WTC11 (cell line): ENCODE results near the gene BORCS6. TPM values are rescaled to one million over a fixed set of nuclear protein-coding genes. Genes with fewer than 3 reads are reported as not detected.

Experiments used
- ATAC-seq: fragments of 200-7000 bp; cut with Tn5 transposase; 2 replicates; pipeline ENCODE4 v1.10.0; 2021; ENCODE audit warnings: mild to moderate bottlenecking, moderate library complexity
- CTCF ChIA-PET: fragments of 300-600 bp; sonication (Branson Sonifier 250); formaldehyde crosslinking; loops from one replicate; lab custom pipeline; 2021; ENCODE audit warnings: antibody characterized with exemption; lab: Charles Lee
- POLR2A ChIA-PET: fragments of 350-600 bp; sonication (Branson Sonifier 250); formaldehyde crosslinking; loops from one replicate; lab custom pipeline; 2021; ENCODE audit warnings: antibody characterized with exemption; lab: Charles Lee
- DNase-seq: peaks from one replicate; pipeline ENCODE4 v3.0.0; 2021; ENCODE audit warnings: low spot score
- H3K27ac Mint-ChIP-seq: 2 replicates; pipeline ENCODE4 v1.8.0; 2021; ENCODE audit warnings: mixed read lengths
- H3K27me3 Mint-ChIP-seq: 2 replicates; pipeline ENCODE4 v1.8.0; 2021; ENCODE audit warnings: low read depth, mild to moderate bottlenecking, moderate library complexity, mixed read lengths
- H3K36me3 Mint-ChIP-seq: 2 replicates; pipeline ENCODE4 v1.8.0; 2021; ENCODE audit warnings: mixed read lengths
- H3K4me1 Mint-ChIP-seq: 2 replicates; pipeline ENCODE4 v1.8.0; 2022; ENCODE audit warnings: mixed read lengths
- H3K4me3 Mint-ChIP-seq: 2 replicates; pipeline ENCODE4 v1.8.0; 2021; ENCODE audit warnings: mild to moderate bottlenecking, moderate library complexity, mixed read lengths
- H3K9me3 Mint-ChIP-seq: 2 replicates; pipeline ENCODE4 v1.8.0; 2021; ENCODE audit warnings: mixed read lengths
- ATF1 ChIP-seq: sonication (generic); formaldehyde crosslinking; IDR thresholded peaks from 2 replicates; pipeline ENCODE4 v1.8.1; 2023; ENCODE audit warnings: mild to moderate bottlenecking, moderate library complexity, missing genetic modification reagents
- CREM ChIP-seq: sonication (generic); formaldehyde crosslinking; IDR thresholded peaks from 2 replicates; pipeline ENCODE4 v1.8.1; 2022; ENCODE audit warnings: mild to moderate bottlenecking, missing genetic modification reagents, moderate library complexity
- EMX1 ChIP-seq: fragments of 250-450 bp; sonication (Bioruptor Pico); IDR thresholded peaks from 2 replicates; pipeline ENCODE4 v1.8.0; 2021; ENCODE audit warnings: mild to moderate bottlenecking
- FOXK1 ChIP-seq: sonication (generic); formaldehyde crosslinking; IDR thresholded peaks from 2 replicates; pipeline ENCODE4 v1.8.0; 2022; ENCODE audit warnings: mild to moderate bottlenecking, moderate library complexity, missing genetic modification reagents
- IRF2 ChIP-seq: sonication (generic); formaldehyde crosslinking; IDR thresholded peaks from 2 replicates; pipeline ENCODE4 v1.8.0; 2022; ENCODE audit warnings: low read depth, missing genetic modification reagents, borderline replicate concordance
- JUN ChIP-seq: sonication (generic); formaldehyde crosslinking; IDR thresholded peaks from 2 replicates; pipeline ENCODE4 v1.8.0; 2023; ENCODE audit warnings: mild to moderate bottlenecking, missing genetic modification reagents
- PRRX2 ChIP-seq: fragments of 250-450 bp; sonication (Bioruptor Pico); IDR thresholded peaks from 2 replicates; pipeline ENCODE4 v1.8.0; 2021; ENCODE audit warnings: mild to moderate bottlenecking
- TCF7 ChIP-seq: sonication (generic); formaldehyde crosslinking; IDR thresholded peaks from 2 replicates; pipeline ENCODE4 v1.8.0; 2022; ENCODE audit warnings: mild to moderate bottlenecking, low read depth, missing genetic modification reagents, moderate library complexity
- TEAD1 ChIP-seq: sonication (generic); formaldehyde crosslinking; IDR thresholded peaks from 2 replicates; pipeline ENCODE4 v1.8.0; 2022; ENCODE audit warnings: mild to moderate bottlenecking, missing genetic modification reagents
- ZNF121 ChIP-seq: sonication (generic); formaldehyde crosslinking; IDR thresholded peaks from 2 replicates; pipeline ENCODE4 v1.8.0; 2023; ENCODE audit warnings: missing genetic modification reagents
- ZNF219 ChIP-seq: sonication (generic); formaldehyde crosslinking; IDR thresholded peaks from 2 replicates; pipeline ENCODE4 v1.8.0; 2023; ENCODE audit warnings: missing genetic modification reagents, mild to moderate bottlenecking, borderline replicate concordance
- ZNF317 ChIP-seq: sonication (generic); formaldehyde crosslinking; IDR thresholded peaks from 2 replicates; pipeline ENCODE4 v1.8.1; 2023; ENCODE audit warnings: low read depth, mild to moderate bottlenecking, moderate library complexity, missing genetic modification reagents, borderline replicate concordance
- total RNA-seq: library from RNA; stranded (reverse); gene quantifications from 3 replicates; pipeline ENCODE4 v1.2.3, GENCODE V29; 2021
- TF ChIP-seq, protein P1 (sequence below): sonication (generic); formaldehyde crosslinking; IDR thresholded peaks from 2 replicates; pipeline ENCODE4 v1.8.0; 2023; ENCODE audit warnings: missing genetic modification reagents, mild to moderate bottlenecking, borderline replicate concordance
- TF ChIP-seq, protein P2 (sequence below): sonication (generic); formaldehyde crosslinking; IDR thresholded peaks from 2 replicates; pipeline ENCODE4 v1.8.1; 2023; ENCODE audit warnings: mild to moderate bottlenecking, missing genetic modification reagents
- TF ChIP-seq, protein P3 (sequence below): fragments of 250-450 bp; sonication (Bioruptor Pico); IDR thresholded peaks from 2 replicates; pipeline ENCODE4 v1.9.0; 2021; ENCODE audit warnings: mild to moderate bottlenecking, borderline replicate concordance
- TF ChIP-seq, protein P4 (sequence below): sonication (generic); formaldehyde crosslinking; IDR thresholded peaks from 2 replicates; pipeline ENCODE4 v1.8.1; 2023; ENCODE audit warnings: mild to moderate bottlenecking, moderate library complexity, missing genetic modification reagents
- TF ChIP-seq, protein P5 (sequence below): sonication (generic); formaldehyde crosslinking; IDR thresholded peaks from 2 replicates; pipeline ENCODE4 v1.8.1; 2023; ENCODE audit warnings: mild to moderate bottlenecking, missing genetic modification reagents, moderate library complexity
- TF ChIP-seq, protein P6 (sequence below): fragments of 250-450 bp; sonication (Bioruptor Pico); IDR thresholded peaks from 2 replicates; pipeline ENCODE4 v2.1.2; 2022; ENCODE audit warnings: mild to moderate bottlenecking, moderate library complexity

Gene BORCS6
- total RNA-seq, 1 experiment from 2014 or later, result 5.6 TPM

DNA sequence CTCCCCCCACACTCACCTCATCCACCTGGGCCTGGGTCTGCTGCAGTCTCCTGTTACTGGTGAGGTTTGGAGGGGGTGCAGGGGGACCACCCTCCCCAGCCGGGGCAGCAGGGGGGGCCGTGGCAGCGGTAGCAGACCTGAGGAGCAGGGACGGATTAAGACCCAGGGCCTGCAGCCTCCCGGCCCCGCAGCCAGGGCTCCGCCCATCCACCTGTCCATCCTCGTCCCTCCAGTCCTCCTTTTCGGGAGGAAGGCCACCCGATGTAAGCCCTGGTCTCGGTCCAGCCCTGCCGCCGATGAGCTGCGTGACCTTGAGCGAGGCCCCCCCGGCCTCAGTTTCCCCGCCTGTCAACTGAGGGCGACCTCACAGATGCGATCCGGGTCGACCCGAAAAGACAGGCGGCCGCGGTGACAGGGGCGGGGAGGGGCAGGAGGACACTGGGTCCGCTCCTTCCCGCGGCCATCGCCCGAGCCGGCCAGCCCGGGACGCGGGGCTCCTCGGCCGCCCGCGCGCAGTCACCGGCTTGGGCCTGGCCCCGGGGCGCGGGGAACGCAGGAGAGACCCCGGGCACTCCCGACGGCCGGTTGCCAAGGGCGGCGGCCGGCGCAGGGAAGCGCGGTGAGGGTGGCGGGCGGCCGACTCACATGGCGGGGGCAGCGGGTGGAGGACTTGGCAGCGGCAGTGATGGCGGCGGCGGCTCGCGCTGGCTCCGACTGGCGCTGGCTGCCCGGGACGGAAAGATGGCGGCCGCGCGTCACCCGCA lies 27.6 kb downstream of the BORCS6 start, which contains the start of gene VAMP2 (continued):
- TF ChIP-seq, protein P1, sequence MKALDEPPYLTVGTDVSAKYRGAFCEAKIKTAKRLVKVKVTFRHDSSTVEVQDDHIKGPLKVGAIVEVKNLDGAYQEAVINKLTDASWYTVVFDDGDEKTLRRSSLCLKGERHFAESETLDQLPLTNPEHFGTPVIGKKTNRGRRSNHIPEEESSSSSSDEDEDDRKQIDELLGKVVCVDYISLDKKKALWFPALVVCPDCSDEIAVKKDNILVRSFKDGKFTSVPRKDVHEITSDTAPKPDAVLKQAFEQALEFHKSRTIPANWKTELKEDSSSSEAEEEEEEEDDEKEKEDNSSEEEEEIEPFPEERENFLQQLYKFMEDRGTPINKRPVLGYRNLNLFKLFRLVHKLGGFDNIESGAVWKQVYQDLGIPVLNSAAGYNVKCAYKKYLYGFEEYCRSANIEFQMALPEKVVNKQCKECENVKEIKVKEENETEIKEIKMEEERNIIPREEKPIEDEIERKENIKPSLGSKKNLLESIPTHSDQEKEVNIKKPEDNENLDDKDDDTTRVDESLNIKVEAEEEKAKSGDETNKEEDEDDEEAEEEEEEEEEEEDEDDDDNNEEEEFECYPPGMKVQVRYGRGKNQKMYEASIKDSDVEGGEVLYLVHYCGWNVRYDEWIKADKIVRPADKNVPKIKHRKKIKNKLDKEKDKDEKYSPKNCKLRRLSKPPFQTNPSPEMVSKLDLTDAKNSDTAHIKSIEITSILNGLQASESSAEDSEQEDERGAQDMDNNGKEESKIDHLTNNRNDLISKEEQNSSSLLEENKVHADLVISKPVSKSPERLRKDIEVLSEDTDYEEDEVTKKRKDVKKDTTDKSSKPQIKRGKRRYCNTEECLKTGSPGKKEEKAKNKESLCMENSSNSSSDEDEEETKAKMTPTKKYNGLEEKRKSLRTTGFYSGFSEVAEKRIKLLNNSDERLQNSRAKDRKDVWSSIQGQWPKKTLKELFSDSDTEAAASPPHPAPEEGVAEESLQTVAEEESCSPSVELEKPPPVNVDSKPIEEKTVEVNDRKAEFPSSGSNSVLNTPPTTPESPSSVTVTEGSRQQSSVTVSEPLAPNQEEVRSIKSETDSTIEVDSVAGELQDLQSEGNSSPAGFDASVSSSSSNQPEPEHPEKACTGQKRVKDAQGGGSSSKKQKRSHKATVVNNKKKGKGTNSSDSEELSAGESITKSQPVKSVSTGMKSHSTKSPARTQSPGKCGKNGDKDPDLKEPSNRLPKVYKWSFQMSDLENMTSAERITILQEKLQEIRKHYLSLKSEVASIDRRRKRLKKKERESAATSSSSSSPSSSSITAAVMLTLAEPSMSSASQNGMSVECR (CRISPR knock-in tag), result peak; percentile 59; the same call in 1 of the 2 replicates
- TF ChIP-seq, protein P2, sequence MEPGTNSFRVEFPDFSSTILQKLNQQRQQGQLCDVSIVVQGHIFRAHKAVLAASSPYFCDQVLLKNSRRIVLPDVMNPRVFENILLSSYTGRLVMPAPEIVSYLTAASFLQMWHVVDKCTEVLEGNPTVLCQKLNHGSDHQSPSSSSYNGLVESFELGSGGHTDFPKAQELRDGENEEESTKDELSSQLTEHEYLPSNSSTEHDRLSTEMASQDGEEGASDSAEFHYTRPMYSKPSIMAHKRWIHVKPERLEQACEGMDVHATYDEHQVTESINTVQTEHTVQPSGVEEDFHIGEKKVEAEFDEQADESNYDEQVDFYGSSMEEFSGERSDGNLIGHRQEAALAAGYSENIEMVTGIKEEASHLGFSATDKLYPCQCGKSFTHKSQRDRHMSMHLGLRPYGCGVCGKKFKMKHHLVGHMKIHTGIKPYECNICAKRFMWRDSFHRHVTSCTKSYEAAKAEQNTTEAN (CRISPR knock-in tag), result no peak
- TF ChIP-seq, protein P3, sequence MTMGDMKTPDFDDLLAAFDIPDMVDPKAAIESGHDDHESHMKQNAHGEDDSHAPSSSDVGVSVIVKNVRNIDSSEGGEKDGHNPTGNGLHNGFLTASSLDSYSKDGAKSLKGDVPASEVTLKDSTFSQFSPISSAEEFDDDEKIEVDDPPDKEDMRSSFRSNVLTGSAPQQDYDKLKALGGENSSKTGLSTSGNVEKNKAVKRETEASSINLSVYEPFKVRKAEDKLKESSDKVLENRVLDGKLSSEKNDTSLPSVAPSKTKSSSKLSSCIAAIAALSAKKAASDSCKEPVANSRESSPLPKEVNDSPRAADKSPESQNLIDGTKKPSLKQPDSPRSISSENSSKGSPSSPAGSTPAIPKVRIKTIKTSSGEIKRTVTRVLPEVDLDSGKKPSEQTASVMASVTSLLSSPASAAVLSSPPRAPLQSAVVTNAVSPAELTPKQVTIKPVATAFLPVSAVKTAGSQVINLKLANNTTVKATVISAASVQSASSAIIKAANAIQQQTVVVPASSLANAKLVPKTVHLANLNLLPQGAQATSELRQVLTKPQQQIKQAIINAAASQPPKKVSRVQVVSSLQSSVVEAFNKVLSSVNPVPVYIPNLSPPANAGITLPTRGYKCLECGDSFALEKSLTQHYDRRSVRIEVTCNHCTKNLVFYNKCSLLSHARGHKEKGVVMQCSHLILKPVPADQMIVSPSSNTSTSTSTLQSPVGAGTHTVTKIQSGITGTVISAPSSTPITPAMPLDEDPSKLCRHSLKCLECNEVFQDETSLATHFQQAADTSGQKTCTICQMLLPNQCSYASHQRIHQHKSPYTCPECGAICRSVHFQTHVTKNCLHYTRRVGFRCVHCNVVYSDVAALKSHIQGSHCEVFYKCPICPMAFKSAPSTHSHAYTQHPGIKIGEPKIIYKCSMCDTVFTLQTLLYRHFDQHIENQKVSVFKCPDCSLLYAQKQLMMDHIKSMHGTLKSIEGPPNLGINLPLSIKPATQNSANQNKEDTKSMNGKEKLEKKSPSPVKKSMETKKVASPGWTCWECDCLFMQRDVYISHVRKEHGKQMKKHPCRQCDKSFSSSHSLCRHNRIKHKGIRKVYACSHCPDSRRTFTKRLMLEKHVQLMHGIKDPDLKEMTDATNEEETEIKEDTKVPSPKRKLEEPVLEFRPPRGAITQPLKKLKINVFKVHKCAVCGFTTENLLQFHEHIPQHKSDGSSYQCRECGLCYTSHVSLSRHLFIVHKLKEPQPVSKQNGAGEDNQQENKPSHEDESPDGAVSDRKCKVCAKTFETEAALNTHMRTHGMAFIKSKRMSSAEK (CRISPR knock-in tag), result no peak
- peak; percentile 53; the same call in 1 of the 2 replicates for TF ChIP-seq TEAD1 (CRISPR knock-in tag)
- TF ChIP-seq ZNF121 (CRISPR knock-in tag), result no peak
- TF ChIP-seq PRRX2, result no peak
- TF ChIP-seq, protein P4, sequence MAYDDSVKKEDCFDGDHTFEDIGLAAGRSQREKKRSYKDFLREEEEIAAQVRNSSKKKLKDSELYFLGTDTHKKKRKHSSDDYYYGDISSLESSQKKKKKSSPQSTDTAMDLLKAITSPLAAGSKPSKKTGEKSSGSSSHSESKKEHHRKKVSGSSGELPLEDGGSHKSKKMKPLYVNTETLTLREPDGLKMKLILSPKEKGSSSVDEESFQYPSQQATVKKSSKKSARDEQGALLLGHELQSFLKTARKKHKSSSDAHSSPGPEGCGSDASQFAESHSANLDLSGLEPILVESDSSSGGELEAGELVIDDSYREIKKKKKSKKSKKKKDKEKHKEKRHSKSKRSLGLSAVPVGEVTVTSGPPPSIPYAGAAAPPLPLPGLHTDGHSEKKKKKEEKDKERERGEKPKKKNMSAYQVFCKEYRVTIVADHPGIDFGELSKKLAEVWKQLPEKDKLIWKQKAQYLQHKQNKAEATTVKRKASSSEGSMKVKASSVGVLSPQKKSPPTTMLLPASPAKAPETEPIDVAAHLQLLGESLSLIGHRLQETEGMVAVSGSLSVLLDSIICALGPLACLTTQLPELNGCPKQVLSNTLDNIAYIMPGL (CRISPR knock-in tag), result peak; percentile 76
- TF ChIP-seq, protein P5, sequence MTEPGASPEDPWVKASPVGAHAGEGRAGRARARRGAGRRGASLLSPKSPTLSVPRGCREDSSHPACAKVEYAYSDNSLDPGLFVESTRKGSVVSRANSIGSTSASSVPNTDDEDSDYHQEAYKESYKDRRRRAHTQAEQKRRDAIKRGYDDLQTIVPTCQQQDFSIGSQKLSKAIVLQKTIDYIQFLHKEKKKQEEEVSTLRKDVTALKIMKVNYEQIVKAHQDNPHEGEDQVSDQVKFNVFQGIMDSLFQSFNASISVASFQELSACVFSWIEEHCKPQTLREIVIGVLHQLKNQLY (CRISPR knock-in tag), result no peak
- TF ChIP-seq FOXK1 (CRISPR knock-in tag), result 0 out of 2 replicates have a peak, but pooled peaks have one; percentile 56

DNA sequence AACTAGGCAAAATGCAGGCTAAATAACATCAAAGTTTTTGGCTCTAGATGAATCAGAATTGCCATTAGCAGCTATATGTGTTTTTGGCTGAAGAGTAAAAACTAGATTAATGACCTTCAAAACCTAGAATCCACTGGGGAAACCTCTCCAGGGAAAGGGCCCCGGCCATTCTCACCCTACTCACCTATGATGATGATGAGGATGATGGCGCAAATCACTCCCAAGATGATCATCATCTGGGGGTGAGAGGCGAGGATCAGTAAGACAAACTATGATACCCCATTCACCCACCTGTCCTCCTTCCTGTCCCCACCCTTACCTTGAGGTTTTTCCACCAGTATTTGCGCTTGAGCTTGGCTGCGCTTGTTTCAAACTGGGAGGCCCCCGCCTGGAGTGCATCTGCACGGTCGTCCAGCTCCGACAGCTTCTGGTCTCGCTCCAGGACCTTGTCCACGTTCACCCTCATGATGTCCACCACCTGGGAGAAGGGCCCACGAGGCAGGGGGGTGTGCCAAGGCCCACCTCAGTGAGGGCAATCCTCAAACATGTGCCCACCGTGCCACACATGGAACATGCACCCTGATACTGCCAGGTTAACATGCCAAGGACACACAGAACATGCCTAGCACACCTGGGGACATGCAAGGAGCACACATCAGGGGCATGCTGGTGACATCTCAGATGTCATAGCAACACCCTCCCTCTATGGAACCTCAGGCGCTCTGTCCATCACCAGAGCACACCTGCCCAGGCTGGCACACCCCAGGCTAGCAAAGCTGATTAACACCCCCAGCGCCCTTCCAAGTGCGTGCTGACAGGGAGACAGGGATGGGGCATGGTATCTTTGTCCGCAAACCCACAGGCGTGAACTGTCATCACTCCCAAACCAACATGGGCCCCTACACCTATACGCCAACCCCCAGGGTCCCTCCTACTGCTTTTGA lies 28.4 kb downstream of the BORCS6 start:
- ChIA-PET POLR2A (no interaction called here), CTCF (interaction anchor here (0.6 to 1.4 kb wide), 3 partner anchors 24 to 82 kb away, joined by 3 to 4 read pairs (median 3); no protein-coding TSS in a partner anchor)
- peak overlapping the region; percentile 89 for H3K27ac Mint-ChIP-seq
- peak overlapping the region; percentile 73 for H3K4me3 Mint-ChIP-seq
- ATAC-seq, result no peak
- H3K9me3 Mint-ChIP-seq, result no peaks in the 10 kb centered on the region
- peaks cover 8% of the 10 kb centered on the region for H3K36me3 Mint-ChIP-seq
- H3K27me3 Mint-ChIP-seq, result no peaks in the 10 kb centered on the region
- peaks cover 44% of the 10 kb centered on the region for H3K4me1 Mint-ChIP-seq
- DNase-seq, result no peak
- TF ChIP-seq, protein P6, sequence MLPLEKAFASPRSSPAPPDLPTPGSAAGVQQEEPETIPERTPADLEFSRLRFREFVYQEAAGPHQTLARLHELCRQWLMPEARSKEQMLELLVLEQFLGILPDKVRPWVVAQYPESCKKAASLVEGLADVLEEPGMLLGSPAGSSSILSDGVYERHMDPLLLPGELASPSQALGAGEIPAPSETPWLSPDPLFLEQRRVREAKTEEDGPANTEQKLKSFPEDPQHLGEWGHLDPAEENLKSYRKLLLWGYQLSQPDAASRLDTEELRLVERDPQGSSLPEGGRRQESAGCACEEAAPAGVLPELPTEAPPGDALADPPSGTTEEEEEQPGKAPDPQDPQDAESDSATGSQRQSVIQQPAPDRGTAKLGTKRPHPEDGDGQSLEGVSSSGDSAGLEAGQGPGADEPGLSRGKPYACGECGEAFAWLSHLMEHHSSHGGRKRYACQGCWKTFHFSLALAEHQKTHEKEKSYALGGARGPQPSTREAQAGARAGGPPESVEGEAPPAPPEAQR (CRISPR knock-in tag), result no peak
- TF ChIP-seq CREM (CRISPR knock-in tag) (no peak), ZNF317 (no peak), IRF2 (CRISPR knock-in tag) (no peak), TCF7 (CRISPR knock-in tag) (no peak), ZNF219 (CRISPR knock-in tag) (no peak), ATF1 (no peak), JUN (CRISPR knock-in tag) (no peak), EMX1 (CRISPR knock-in tag) (no peak)
